Gastroesophageal sphincter (tissue), 4 donors: Measurements from ENCODE around the gene CLDN2. TPM values are rescaled to one million over a fixed set of nuclear protein-coding genes. Genes with fewer than 3 reads are reported as not detected.
"Not testable (repeated sequence)": the region's sequence is repeated elsewhere in the genome, so short reads cannot be mapped to it uniquely, and the experiment has no call there.

Experiments used
- ATAC-seq: fragments of 150-250 bp; one replicate; pipeline ENCODE4 v1.9.1; 2016; ENCODE audit warnings: mild to moderate bottlenecking, moderate library complexity
- H3K27ac ChIP-seq, 4 donors: fragments of 200-600 bp; sonication (generic) in 3 of 4; 1 replicate in 3 of 4; 2 replicates in 1 of 4; pipeline ENCODE4 v1.5.1; 2016 to 2019
- H3K27me3 ChIP-seq: fragments of 200-600 bp; sonication (generic); one replicate; pipeline ENCODE4 v1.5.1; 2019
- H3K36me3 ChIP-seq, 2 donors: fragments of 200-600 bp; sonication (generic); one replicate each; pipeline ENCODE4 v1.5.1; 2019; ENCODE audit warnings: control low read depth in 1 of 2
- H3K4me1 ChIP-seq, 3 donors: fragments of 200-600 bp; sonication (generic); 1 replicate in 2 of 3; 2 replicates in 1 of 3; pipeline ENCODE4 v1.5.1; 2016 to 2019; ENCODE audit warnings: control low read depth in 2 of 3
- H3K4me3 ChIP-seq, 2 donors: fragments of 200-600 bp; sonication (generic); one replicate each; pipeline ENCODE4 v1.5.1; 2019; ENCODE audit warnings: mild to moderate bottlenecking in 1 of 2, moderate library complexity in 1 of 2
- H3K9me3 ChIP-seq, 3 donors: fragments of 200-600 bp; sonication (generic); one replicate each; pipeline ENCODE4 v1.5.1; 2017 to 2019; ENCODE audit warnings: control low read depth in 2 of 3
- EP300 ChIP-seq: sonication (generic); formaldehyde crosslinking; IDR thresholded peaks from one replicate; pipeline ENCODE4 v1.6.1; 2017; ENCODE audit warnings: antibody characterized with exemption, mild to moderate bottlenecking
- POLR2A ChIP-seq, 2 donors: fragments of 450-650 bp; IDR thresholded peaks; one replicate each; pipeline ENCODE4 v1.6.1; 2017; ENCODE audit warnings: antibody characterized with exemption in 2 of 2, mild to moderate bottlenecking in 2 of 2, moderate library complexity in 1 of 2
- POLR2AphosphoS5 ChIP-seq: sonication (generic); formaldehyde crosslinking; IDR thresholded peaks from one replicate; pipeline ENCODE4 v1.6.1; 2017; ENCODE audit warnings: antibody characterized with exemption
- WGBS, 2 donors: methylation state at CpG; one replicate each; pipeline ENCODE4 v1.1.5; 2018; ENCODE audit warnings: low coverage in 1 of 2; 5-methylcytosine and 5-hydroxymethylcytosine counted together
- total RNA-seq, 4 donors: library from RNA; depleted of rRNA; stranded (reverse); fragments of >200 nt; gene quantifications; one replicate each; pipeline ENCODE4 v1.1.0, GENCODE V29; 2016
- TF ChIP-seq, protein P1 (sequence below), 4 experiments: fragments of 200-600 bp in 2 of 4; fragments of 450-650 bp in 2 of 4; sonication (generic) in 1 of 4; IDR thresholded peaks; one replicate each; pipeline ENCODE4 v1.5.1; 2017 to 2019; ENCODE audit warnings: antibody characterized with exemption in 4 of 4, mild to moderate bottlenecking in 2 of 4, moderate library complexity in 2 of 4

CLDN2 gene
- total RNA-seq, 4 donors from 2014 or later = not detected

DNA sequence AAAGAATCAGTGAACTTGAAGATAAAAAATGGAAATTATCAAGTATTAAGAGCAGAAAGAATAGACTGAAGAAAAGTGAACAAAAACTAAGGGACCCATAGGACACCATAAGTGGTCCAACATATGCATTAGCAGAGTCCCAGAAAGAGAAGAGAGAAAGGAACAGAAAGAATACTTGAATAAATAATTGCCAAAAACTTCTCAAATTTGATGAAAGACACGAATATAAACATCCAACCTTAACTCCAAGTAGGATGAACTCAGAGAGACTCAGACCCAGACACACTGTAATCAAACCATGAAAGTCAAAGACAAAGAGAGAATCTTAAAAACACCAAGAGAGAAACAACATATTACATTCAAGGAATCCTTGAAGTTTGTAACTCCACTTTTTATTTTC is 44.1 kb downstream of the CLDN2 start:
- H3K27me3 ChIP-seq = no peaks in the 10 kb centered on the region
- H3K4me3 ChIP-seq = no peak overlapping the region
- WGBS, 2 donors = 58 to 60% methylated on average over 1 of the region's 1 CpG
- no peaks in the 10 kb centered on the region for H3K4me1 ChIP-seq
- no peaks in the 10 kb centered on the region for H3K9me3 ChIP-seq
- ATAC-seq = no peak
- H3K36me3 ChIP-seq = peaks cover 0 to 29% of the 10 kb centered on the region in 2 donors
- TF ChIP-seq POLR2A (IDR thresholded peaks at IDR 0.05) (no peak), POLR2AphosphoS5 (no peak), EP300 (no peak)
- TF ChIP-seq, protein P1, sequence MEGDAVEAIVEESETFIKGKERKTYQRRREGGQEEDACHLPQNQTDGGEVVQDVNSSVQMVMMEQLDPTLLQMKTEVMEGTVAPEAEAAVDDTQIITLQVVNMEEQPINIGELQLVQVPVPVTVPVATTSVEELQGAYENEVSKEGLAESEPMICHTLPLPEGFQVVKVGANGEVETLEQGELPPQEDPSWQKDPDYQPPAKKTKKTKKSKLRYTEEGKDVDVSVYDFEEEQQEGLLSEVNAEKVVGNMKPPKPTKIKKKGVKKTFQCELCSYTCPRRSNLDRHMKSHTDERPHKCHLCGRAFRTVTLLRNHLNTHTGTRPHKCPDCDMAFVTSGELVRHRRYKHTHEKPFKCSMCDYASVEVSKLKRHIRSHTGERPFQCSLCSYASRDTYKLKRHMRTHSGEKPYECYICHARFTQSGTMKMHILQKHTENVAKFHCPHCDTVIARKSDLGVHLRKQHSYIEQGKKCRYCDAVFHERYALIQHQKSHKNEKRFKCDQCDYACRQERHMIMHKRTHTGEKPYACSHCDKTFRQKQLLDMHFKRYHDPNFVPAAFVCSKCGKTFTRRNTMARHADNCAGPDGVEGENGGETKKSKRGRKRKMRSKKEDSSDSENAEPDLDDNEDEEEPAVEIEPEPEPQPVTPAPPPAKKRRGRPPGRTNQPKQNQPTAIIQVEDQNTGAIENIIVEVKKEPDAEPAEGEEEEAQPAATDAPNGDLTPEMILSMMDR (IDR thresholded peaks at IDR 0.05) = no peak
- no peak overlapping the region for H3K27ac ChIP-seq

- not testable (repeated sequence) for H3K4me3 ChIP-seq, H3K27me3 ChIP-seq, H3K4me1 ChIP-seq, H3K27ac ChIP-seq, H3K9me3 ChIP-seq, ATAC-seq
- H3K36me3 ChIP-seq = peaks cover 0 to 18% of the 10 kb centered on the region in 2 donors
- WGBS, 2 donors = no CpG with 5 or more reads among the region's 6 CpGs
These were observed 46.3 kb downstream of the CLDN2 start for GRCh38 chrX:106966547-106966946.

GRCh38 chrX:106972896-106973295 is 52.7 kb downstream of the CLDN2 start:
- Histone ChIP-seq H3K4me3 (no peak overlapping the region), H3K36me3 (no peaks in the 10 kb centered on the region), H3K4me1 (no peaks in the 10 kb centered on the region), H3K27ac (no peak overlapping the region), H3K27me3 (no peaks in the 10 kb centered on the region), H3K9me3 (no peaks in the 10 kb centered on the region)
- TF ChIP-seq EP300 (no peak), POLR2A (IDR thresholded peaks at IDR 0.05) (no peak), POLR2AphosphoS5 (no peak)
- TF ChIP-seq, protein P1 (IDR thresholded peaks at IDR 0.05) = no peak
- ATAC-seq = no peak

- 43 to 62% methylated on average over 3 to 5 of the region's 5 CpGs for WGBS, 2 donors
- Histone ChIP-seq H3K27me3 (no peaks in the 10 kb centered on the region), H3K27ac (no peak overlapping the region), H3K4me1 (no peaks in the 10 kb centered on the region), H3K36me3 (no peaks in the 10 kb centered on the region), H3K4me3 (no peak overlapping the region), H3K9me3 (no peaks in the 10 kb centered on the region)
- ATAC-seq = no peak
- TF ChIP-seq POLR2A (IDR thresholded peaks at IDR 0.05) (no peak), POLR2AphosphoS5 (no peak), EP300 (no peak)
- TF ChIP-seq, protein P1 (IDR thresholded peaks at IDR 0.05) = no peak
These were observed 53.4 kb downstream of the CLDN2 start for GRCh38 chrX:106973433-106974149.

DNA sequence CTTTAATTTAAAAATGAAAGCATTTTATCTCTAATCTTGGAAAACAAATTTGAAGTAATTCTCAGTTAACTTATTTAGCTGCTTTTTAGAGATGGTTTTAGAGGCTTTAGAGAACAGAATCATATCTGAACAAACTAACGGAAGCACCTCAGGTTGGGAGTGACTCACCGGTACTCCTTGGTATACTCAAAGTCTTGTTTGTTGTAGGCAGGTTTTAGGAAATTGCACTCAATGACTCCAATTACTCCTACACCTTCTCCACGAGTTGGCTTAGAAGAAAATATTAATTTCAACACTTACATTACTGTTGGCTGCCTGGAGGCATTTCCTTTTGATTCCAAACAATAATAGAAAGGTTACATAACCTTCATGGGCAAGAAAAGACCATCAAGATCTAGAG is 56.2 kb downstream of the CLDN2 start:
- no peak for ATAC-seq
- 54 to 92% methylated on average over 2 to 3 of the region's 3 CpGs for whole genome bisulfite sequencing, 2 donors
- Histone ChIP-seq H3K27me3 (no peaks in the 10 kb centered on the region), H3K9me3 (no peaks in the 10 kb centered on the region), H3K27ac (no peak overlapping the region), H3K36me3 (no peaks in the 10 kb centered on the region), H3K4me3 (no peak overlapping the region), H3K4me1 (no peaks in the 10 kb centered on the region)
- TF ChIP-seq POLR2AphosphoS5 = no peak
- no peak for TF ChIP-seq EP300
- no peak for TF ChIP-seq POLR2A (IDR thresholded peaks at IDR 0.05)
- TF ChIP-seq, protein P1 (IDR thresholded peaks at IDR 0.05) = no peak

Other genes starting within 250 kb of the CLDN2 start
- gene RNF128, start 193.7 kb upstream of the CLDN2 start, total RNA-seq = under 1 TPM in 2 of 4 donors, not detected in 2; 0.27 to 0.72 TPM
- 1 to 10 TPM; 4.0 to 5.9 (median 4.4) TPM for gene TBC1D8B, start 117.7 kb upstream of the CLDN2 start, total RNA-seq
- gene RIPPLY1, start 17.1 kb upstream of the CLDN2 start, total RNA-seq = not detected
- 10 to 100 TPM; 10.7 to 19.5 (median 15.4) TPM for gene MORC4, start 79.8 kb downstream of the CLDN2 start, total RNA-seq
- gene RBM41, start 198.4 kb downstream of the CLDN2 start, total RNA-seq = 10 to 100 TPM; 16.9 to 29.9 (median 20.3) TPM